NCI-H2196 treated with DMSO at 0.1 percent for 48 hours (cell line): Measurements from ENCODE around the gene ADCY5.
"Not testable (repeated sequence)": the region's sequence is repeated elsewhere in the genome, so short reads cannot be mapped to it uniquely, and the experiment has no call there.

Source experiments
- DNase-seq: peaks from one replicate; lab custom pipeline; 2025; ENCODE audit not compliant: unreplicated experiment; lab: John Stamatoyannopoulos, UW

Gene ADCY5

GRCh38 chr3:123448536-123449101 is at the start of gene ADCY5:
Gene ADCY5 (minus strand): TSS chr3:123449090. CDS start chr3:123448545, 545 bp downstream.
- DNase-seq, result no peak

GRCh38 chr3:123493912-123494311 is 45.0 kb upstream of the ADCY5 start:
- no peak for DNase-seq

- no peak for DNase-seq
Measured at GRCh38 chr3:123491966-123492587, 43.2 kb upstream of the ADCY5 start.

- peak; percentile 64 for DNase-seq
Measured at GRCh38 chr3:123489400-123490004, 40.6 kb upstream of the ADCY5 start.

GRCh38 chr3:123488645-123489347 is 39.9 kb upstream of the ADCY5 start:
- DNase-seq, result no peak

GRCh38 chr3:123487063-123487462 is 38.2 kb upstream of the ADCY5 start:
- not testable (repeated sequence) for DNase-seq

- DNase-seq, result no peak
Measured at GRCh38 chr3:123486460-123486859, 37.6 kb upstream of the ADCY5 start.

- DNase-seq, result no peak
Measured at GRCh38 chr3:123485551-123485950, 36.7 kb upstream of the ADCY5 start.

- no peak for DNase-seq
Measured at GRCh38 chr3:123483146-123483545, 34.3 kb upstream of the ADCY5 start.

- no peak for DNase-seq
Measured at GRCh38 chr3:123481722-123482457, 33.0 kb upstream of the ADCY5 start.

GRCh38 chr3:123481071-123481470 is 32.2 kb upstream of the ADCY5 start:
- DNase-seq, result no peak

- no peak for DNase-seq
Measured at GRCh38 chr3:123480428-123480827, 31.5 kb upstream of the ADCY5 start.

- DNase-seq, result no peak
Measured at GRCh38 chr3:123479891-123480290, 31.0 kb upstream of the ADCY5 start.

- DNase-seq, result no peak
Measured at GRCh38 chr3:123478314-123478713, 29.4 kb upstream of the ADCY5 start.

GRCh38 chr3:123476967-123477750 is 28.3 kb upstream of the ADCY5 start:
- DNase-seq, result no peak

GRCh38 chr3:123475786-123476185 is 26.9 kb upstream of the ADCY5 start:
- DNase-seq, result no peak

GRCh38 chr3:123471106-123471505 is 22.2 kb upstream of the ADCY5 start:
- DNase-seq, result no peak

GRCh38 chr3:123469323-123469995 is 20.6 kb upstream of the ADCY5 start:
- no peak for DNase-seq

- no peak for DNase-seq
Measured at GRCh38 chr3:123467046-123467445, 18.2 kb upstream of the ADCY5 start.

GRCh38 chr3:123464211-123464610 is 15.3 kb upstream of the ADCY5 start:
- DNase-seq, result no peak
